ENCODE results near the gene C1orf216. TPM values are rescaled to one million over a fixed set of nuclear protein-coding genes. Genes with fewer than 3 reads are reported as not detected.

The C1orf216 gene
- total and polyA plus RNA-seq, 2 of the 4 experiments (the other 2 are of a cell fraction): 13.4 to 16.7 TPM

DNA sequence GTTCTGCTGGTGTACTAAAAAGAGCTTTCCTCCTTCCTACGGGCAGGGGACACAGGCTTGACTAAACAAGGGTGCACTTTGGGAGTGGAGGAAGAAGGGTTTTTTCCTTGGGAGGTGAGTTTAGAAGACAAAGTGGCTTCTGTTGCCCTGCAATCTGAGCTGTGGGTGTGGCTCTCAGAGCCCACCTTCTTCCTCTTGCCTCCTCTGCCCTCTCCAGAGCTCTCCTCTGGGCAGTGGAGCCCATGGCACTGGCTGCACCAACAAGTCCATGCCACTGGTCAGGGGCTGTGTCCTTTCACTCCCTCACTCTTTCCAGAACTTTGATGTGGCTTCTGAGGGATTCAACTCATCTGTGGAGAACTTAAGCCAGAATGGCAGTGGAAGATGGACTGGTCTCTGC, 51.8 kb downstream of the C1orf216 start:
- Histone ChIP-seq H4K5ac (ENCODE audit: low read depth, low read length) (no peak overlapping the region), H3K18ac (ENCODE audit: low read depth, low read length) (no peak overlapping the region), H2BK120ac (ENCODE audit: low read depth, low read length) (no peak overlapping the region), H3K79me1 (ENCODE audit: low read depth in 1 of 2, low read length in 2 of 2) (no peaks in the 10 kb centered on the region), H4K8ac (ENCODE audit: low read depth in 2 of 2, low read length in 2 of 2) (no peak overlapping the region), H3K9me1 (ENCODE audit: insufficient read depth, low read length) (no peaks in the 10 kb centered on the region), H3K14ac (replicated peaks; ENCODE audit: low read depth, low read length) (no peak overlapping the region), H2BK20ac (ENCODE audit: low read depth, low read length) (no peak overlapping the region), H3K36me3 (ENCODE audit: control insufficient read depth, insufficient read depth, low read length) (no peaks in the 10 kb centered on the region), H4K20me1 (ENCODE audit: insufficient read depth, low read length) (no peaks in the 10 kb centered on the region), H3K4me2 (ENCODE audit: low read depth, low read length) (no peak overlapping the region), H2BK15ac (ENCODE audit: low read depth, low read length) (no peak overlapping the region), H3K56ac (ENCODE audit: extremely low read depth, insufficient read depth, low read length) (no peak overlapping the region), H4K91ac (ENCODE audit: insufficient read depth, low read depth, low read length) (no peak overlapping the region), H3K4me1 (ENCODE audit: control insufficient read depth, insufficient read depth, low read length) (no peaks in the 10 kb centered on the region), H2AK5ac (ENCODE audit: low read depth, low read length) (no peak overlapping the region), H3K4ac (ENCODE audit: low read depth, low read length) (no peak overlapping the region), H2AK9ac (replicated peaks; ENCODE audit: low read depth, low read length, poor library complexity) (no peak overlapping the region), H3K23ac (ENCODE audit: low read depth, low read length) (no peak overlapping the region), H3K9me3 (ENCODE audit: control insufficient read depth, insufficient read depth, low read length) (no peaks in the 10 kb centered on the region), H3K4me3 (ENCODE audit: insufficient read depth, low read depth, low read length) (no peak overlapping the region), H3K27me3 (ENCODE audit: control insufficient read depth, insufficient read depth, low read length) (peaks cover 16% of the 10 kb centered on the region), H3K27ac (ENCODE audit: insufficient read depth, low read length) (no peak overlapping the region), H2BK5ac (ENCODE audit: low read depth, low read length, poor library complexity, severe bottlenecking) (no peak overlapping the region), H3K9ac (ENCODE audit: low read depth, low read length) (no peak overlapping the region), H2AFZ (replicated peaks; ENCODE audit: low read length, poor library complexity) (no peak overlapping the region)
- TF ChIP-seq NFE2L2 (IDR thresholded peaks at IDR 0.05; ENCODE audit: low read depth, low read length) (no peak), CHD1 (IDR thresholded peaks at IDR 0.05; ENCODE audit: low read depth, low read length) (no peak), MAZ (IDR thresholded peaks at IDR 0.05; ENCODE audit: borderline replicate concordance, low read depth, low read length) (no peak), POLR2A (IDR thresholded peaks at IDR 0.05; ENCODE audit: low read depth, low read length) (no peak), BHLHE40 (IDR thresholded peaks at IDR 0.05; ENCODE audit: low read depth, low read length) (no peak), RCOR1 (IDR thresholded peaks at IDR 0.05; ENCODE audit: insufficient replicate concordance, low read length) (no peak), RAD21 (IDR thresholded peaks at IDR 0.05; ENCODE audit: low read length) (no peak), SMC3 (IDR thresholded peaks at IDR 0.05; ENCODE audit: low read depth, low read length) (no peak), CEBPB (IDR thresholded peaks at IDR 0.05; ENCODE audit: low read depth, low read length) (no peak), RFX5 (IDR thresholded peaks at IDR 0.05; ENCODE audit: low read depth, low read length) (no peak), FOS (IDR thresholded peaks at IDR 0.05; ENCODE audit: low read depth, low read length) (no peak), MXI1 (IDR thresholded peaks at IDR 0.05; ENCODE audit: borderline replicate concordance, low read depth, low read length) (no peak), MAFK (IDR thresholded peaks at IDR 0.05; ENCODE audit: low read depth, low read length) (no peak)
- TF ChIP-seq, protein P1, sequence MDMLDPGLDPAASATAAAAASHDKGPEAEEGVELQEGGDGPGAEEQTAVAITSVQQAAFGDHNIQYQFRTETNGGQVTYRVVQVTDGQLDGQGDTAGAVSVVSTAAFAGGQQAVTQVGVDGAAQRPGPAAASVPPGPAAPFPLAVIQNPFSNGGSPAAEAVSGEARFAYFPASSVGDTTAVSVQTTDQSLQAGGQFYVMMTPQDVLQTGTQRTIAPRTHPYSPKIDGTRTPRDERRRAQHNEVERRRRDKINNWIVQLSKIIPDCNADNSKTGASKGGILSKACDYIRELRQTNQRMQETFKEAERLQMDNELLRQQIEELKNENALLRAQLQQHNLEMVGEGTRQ (IDR thresholded peaks at IDR 0.05; ENCODE audit: low read depth, low read length): no peak
- TF ChIP-seq, protein P2, sequence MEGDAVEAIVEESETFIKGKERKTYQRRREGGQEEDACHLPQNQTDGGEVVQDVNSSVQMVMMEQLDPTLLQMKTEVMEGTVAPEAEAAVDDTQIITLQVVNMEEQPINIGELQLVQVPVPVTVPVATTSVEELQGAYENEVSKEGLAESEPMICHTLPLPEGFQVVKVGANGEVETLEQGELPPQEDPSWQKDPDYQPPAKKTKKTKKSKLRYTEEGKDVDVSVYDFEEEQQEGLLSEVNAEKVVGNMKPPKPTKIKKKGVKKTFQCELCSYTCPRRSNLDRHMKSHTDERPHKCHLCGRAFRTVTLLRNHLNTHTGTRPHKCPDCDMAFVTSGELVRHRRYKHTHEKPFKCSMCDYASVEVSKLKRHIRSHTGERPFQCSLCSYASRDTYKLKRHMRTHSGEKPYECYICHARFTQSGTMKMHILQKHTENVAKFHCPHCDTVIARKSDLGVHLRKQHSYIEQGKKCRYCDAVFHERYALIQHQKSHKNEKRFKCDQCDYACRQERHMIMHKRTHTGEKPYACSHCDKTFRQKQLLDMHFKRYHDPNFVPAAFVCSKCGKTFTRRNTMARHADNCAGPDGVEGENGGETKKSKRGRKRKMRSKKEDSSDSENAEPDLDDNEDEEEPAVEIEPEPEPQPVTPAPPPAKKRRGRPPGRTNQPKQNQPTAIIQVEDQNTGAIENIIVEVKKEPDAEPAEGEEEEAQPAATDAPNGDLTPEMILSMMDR (conservative IDR thresholded peaks at IDR 0.05; ENCODE audit: low read depth, low read length): no peak
- TF ChIP-seq, protein P3, sequence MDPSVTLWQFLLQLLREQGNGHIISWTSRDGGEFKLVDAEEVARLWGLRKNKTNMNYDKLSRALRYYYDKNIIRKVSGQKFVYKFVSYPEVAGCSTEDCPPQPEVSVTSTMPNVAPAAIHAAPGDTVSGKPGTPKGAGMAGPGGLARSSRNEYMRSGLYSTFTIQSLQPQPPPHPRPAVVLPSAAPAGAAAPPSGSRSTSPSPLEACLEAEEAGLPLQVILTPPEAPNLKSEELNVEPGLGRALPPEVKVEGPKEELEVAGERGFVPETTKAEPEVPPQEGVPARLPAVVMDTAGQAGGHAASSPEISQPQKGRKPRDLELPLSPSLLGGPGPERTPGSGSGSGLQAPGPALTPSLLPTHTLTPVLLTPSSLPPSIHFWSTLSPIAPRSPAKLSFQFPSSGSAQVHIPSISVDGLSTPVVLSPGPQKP (IDR thresholded peaks at IDR 0.05; ENCODE audit: borderline replicate concordance, low read depth, low read length): no peak
- dilution Hi-C loops (cut with HindIII; ENCODE audit: low sequenced_read_pairs, unreplicated experiment) (no loop called here), intact Hi-C loops (cut with micrococcal nuclease) (no loop called here), in situ Hi-C loops (cut with MboI; ENCODE audit: low sequenced_read_pairs) (no loop called here)
- ChIA-PET CTCF (no interaction called here), POLR2A (ENCODE audit: unreplicated experiment) (no interaction called here)
- ATAC-seq (ENCODE audit: low read depth) (no peak), DNase-seq (no peak)
- WGBS, 2 experiments (ENCODE audit: extremely low coverage in 2 of 2, insufficient read length in 1 of 2): no CpG with 5 or more reads among the region's 1 CpG
- BruUV-seq (replicated peaks): no TSS peak
